WI38 (cell line): ENCODE measurements around the gene TESK1.

Source experiments
- H3K4me3 ChIP-seq: 2 replicates; pipeline ENCODE4 v1.5.1; 2011; ENCODE audit warnings: low read depth, mild to moderate bottlenecking, control low read depth, low read length
- CTCF ChIP-seq: IDR thresholded peaks from 2 replicates; pipeline ENCODE4 v1.5.1; 2012; ENCODE audit warnings: low read depth, mild to moderate bottlenecking, control low read depth, low read length

TESK1 gene

DNA sequence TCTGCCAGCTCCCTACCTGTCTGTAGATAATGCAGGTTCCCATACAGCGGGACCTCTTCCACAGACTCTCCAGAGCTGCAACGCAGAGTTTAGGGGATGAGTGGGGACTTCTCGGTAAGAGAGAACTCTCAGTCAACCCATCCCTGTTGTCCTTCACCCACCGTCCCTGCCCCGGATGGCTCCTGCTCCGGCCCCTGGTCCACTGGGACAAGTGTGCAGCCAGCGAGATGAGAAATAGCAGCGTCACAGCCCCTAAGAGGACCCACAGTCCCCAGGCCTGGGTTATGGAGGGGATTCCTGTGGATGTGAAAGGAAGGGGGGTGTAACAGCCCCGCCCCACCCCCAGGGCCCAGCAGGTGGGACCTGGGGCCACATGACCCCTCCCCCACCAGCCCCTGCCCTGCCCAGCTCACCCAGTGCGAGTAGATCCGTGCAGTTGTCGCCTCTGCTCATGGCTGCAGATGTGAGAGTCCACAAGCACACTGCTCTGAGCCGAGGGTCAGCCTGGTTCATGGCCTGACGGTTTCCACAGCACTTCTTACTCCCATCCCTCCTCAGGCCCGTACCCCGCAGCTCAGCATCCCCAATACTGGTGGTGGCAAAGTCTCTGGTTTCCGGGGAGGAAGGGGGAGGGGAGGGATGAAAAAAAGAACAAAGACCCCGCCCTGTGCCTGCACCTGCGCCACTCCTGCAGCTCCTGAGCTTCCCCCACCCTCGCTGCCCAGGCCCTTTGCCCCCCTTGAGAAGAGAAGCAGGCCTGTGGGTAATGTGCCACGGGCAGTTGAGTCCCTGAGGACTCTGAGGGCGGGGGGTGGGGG lies 45.5 kb downstream of the TESK1 start, which contains the start of gene SIT1:
Gene SIT1, minus strand, starts transcription at position 591 of the 818 bp plus-strand sequence. Its CDS starts 78 bp downstream, at position 513.
- no peak for TF ChIP-seq CTCF
- H3K4me3 ChIP-seq, result no peak within 1 kb of the TSS

DNA sequence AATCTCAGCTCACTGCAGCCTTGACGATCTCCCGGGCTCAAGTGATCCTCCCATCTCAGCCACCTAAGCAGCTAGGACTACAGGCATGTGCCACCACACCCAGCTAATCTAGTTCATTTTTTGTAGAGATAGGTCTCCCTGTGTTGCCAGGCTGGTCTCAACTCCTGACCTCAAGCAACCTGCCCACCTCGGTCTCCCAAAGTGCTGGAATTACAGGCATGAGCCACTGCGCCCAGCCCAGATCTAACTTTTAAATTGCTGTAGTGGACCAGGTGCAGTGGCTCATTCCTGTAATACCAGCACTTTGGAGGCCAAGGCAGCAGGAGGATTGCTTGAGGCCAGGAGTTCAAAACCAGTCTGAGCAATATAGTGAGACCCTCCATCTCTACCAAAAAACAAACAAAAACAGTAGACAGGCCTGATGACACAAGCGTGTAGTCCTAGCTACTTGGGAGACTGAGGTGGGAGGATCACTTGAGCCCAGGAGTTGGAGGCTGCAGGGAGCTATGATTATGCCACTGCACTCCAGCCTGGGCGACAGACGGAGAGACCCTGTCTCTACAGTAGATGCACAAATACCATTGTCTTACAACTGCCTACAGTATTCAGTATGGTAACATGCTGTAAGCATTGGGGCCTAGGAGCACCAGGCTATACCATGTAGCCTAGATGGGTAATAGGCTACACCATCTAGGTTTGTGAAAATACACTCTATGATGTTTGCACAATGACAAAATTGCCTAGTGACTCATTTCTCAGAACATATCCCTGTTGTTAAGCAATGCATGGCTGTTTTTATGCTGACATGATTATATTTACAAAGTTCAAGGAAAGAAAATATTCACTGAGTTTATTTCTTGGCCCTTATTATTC lies 47.1 kb downstream of the TESK1 start:
- H3K4me3 ChIP-seq, result no peak overlapping the region
- TF ChIP-seq CTCF, result no peak

- no peak overlapping the region for H3K4me3 ChIP-seq
- TF ChIP-seq CTCF, result no peak
Measured at GRCh38 chr9:35652829-35653209, 47.8 kb downstream of the TESK1 start.

GRCh38 chr9:35653611-35654010 lies 48.5 kb downstream of the TESK1 start:
- no peak overlapping the region for H3K4me3 ChIP-seq
- TF ChIP-seq CTCF, result no peak

- H3K4me3 ChIP-seq, result no peak overlapping the region
- TF ChIP-seq CTCF, result no peak
Measured at GRCh38 chr9:35656348-35656747, 51.3 kb downstream of the TESK1 start.

- no peak for TF ChIP-seq CTCF
- peak overlapping the region; percentile 42 for H3K4me3 ChIP-seq
Measured at GRCh38 chr9:35656831-35657545, 51.9 kb downstream of the TESK1 start.
